HG03439 (cell line): Measurements from ENCODE around the gene EDAR.

Experiments used
- ATAC-seq: cut with Tn5 transposase; IDR thresholded peaks from one replicate; pipeline ENCODE4 v1.9.1; 2021; ENCODE audit warnings: mild to moderate bottlenecking, moderate library complexity; ENCODE audit not compliant: unreplicated experiment

EDAR gene

GRCh38 chr2:108969856-108970255 lies 19.2 kb downstream of the EDAR start:
- ATAC-seq: no peak

GRCh38 chr2:108968619-108969018 lies 20.4 kb downstream of the EDAR start:
- ATAC-seq: no peak

- ATAC-seq: no peak
Observed at GRCh38 chr2:108967757-108968156, 21.3 kb downstream of the EDAR start.

GRCh38 chr2:108965540-108966289 lies 23.3 kb downstream of the EDAR start:
- ATAC-seq: no peak

GRCh38 chr2:108963057-108963456 lies 26.0 kb downstream of the EDAR start:
- no peak for ATAC-seq

GRCh38 chr2:108961796-108962195 lies 27.2 kb downstream of the EDAR start:
- no peak for ATAC-seq

GRCh38 chr2:108960006-108960405 lies 29.0 kb downstream of the EDAR start:
- no peak for ATAC-seq

GRCh38 chr2:108959401-108959800 lies 29.6 kb downstream of the EDAR start:
- ATAC-seq: no peak

GRCh38 chr2:108958632-108959341 lies 30.2 kb downstream of the EDAR start:
- ATAC-seq: no peak

GRCh38 chr2:108958002-108958401 lies 31.0 kb downstream of the EDAR start:
- no peak for ATAC-seq

GRCh38 chr2:108956375-108956774 lies 32.6 kb downstream of the EDAR start:
- ATAC-seq: no peak

GRCh38 chr2:108950369-108951135 lies 38.5 kb downstream of the EDAR start:
- no peak for ATAC-seq

- no peak for ATAC-seq
Observed at GRCh38 chr2:108949316-108950239, 39.4 kb downstream of the EDAR start.

- no peak for ATAC-seq
Observed at GRCh38 chr2:108947271-108947907, 41.6 kb downstream of the EDAR start.

GRCh38 chr2:108946442-108946841 lies 42.6 kb downstream of the EDAR start:
- ATAC-seq: no peak

- ATAC-seq: no peak
Observed at GRCh38 chr2:108945969-108946368, 43.1 kb downstream of the EDAR start.

GRCh38 chr2:108944601-108945331 lies 44.3 kb downstream of the EDAR start:
- ATAC-seq: no peak

- no peak for ATAC-seq
Observed at GRCh38 chr2:108943751-108944150, 45.3 kb downstream of the EDAR start.

- ATAC-seq: no peak
Observed at GRCh38 chr2:108942888-108943287, 46.1 kb downstream of the EDAR start.
